Hematopoietic multipotent progenitor cell treated with erythropoietin and hydrocortisone succinate and interleukin-3 and kit ligand, for 17 days (in vitro differentiated cells): Measurements from ENCODE around the gene EEIG2.
"Not testable (repeated sequence)": the region's sequence is repeated elsewhere in the genome, so short reads cannot be mapped to it uniquely, and the experiment has no call there.

Experiments
- DNase-seq: peaks from one replicate; pipeline ENCODE4 v3.0.0-alpha.2; 2015; ENCODE audit warnings: low spot score

The EEIG2 gene

DNA sequence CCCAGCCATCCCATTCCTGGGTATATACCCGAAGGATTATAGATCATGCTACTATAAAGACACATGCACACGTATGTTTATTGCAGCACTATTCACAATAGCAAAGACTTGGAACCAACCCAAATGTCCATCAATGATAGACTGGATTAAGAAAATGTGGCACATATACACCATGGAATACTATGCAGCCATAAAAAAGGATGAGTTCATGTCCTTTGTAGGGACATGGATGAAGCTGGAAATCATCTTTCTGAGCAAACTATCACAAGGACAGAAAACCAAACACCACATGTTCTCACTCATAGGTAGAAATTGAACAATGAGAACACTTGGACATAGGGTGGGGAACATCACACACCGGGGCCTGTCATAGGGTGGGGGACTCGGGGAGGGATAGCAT, 12.4 kb upstream of the EEIG2 start:
- not testable (repeated sequence) for DNase-seq

DNA sequence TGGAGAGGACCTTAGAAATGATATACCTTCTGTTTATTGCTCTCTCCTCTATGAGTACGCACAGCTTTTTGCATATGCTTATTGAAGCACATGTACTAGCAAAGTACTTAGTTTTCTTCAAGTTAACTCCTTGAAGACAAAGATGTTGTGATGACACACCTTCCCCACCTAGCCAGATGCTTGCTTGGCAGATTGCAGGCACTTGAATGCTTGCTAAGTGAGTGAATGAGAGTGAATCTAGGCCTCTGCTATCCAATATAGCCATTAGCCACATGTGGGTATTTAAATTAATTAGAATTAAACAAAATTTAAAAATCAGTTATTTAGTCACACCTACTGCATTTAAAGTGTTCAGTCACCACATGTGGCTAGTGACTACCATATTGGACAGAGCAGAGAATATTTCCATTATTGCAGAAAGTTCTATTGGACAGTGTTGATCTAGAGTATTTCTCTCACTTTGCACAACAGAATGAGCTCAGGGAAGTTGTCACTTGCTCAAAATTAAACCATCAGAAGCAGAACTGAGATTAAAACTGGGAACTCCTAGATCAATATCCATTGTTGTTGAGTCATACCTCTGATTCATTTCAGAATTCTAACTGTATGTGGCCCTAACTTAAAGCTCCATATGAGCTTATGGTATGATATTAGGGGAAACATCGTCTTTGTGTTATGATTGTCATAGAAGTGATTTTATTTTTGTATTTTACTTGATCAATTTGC, 8.6 kb upstream of the EEIG2 start:
- no peak for DNase-seq

DNA sequence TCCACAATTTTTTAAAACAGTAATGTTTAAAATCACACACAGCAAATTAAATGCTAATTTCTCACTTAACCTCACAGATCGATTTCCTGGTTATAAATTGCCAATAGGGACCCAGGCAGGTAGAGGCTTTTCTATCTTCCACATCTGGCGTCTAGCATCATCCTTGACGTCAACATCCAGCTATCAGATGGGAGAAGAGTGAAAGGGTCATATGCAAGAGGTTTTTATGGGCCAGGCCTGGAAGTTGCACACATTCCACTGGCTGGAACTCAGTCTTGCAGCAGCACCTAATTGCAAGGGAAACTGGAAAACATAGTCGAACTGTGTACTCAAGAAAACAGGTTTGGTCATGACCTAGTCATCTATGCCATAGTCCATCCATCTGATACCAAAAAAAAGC, 6.0 kb upstream of the EEIG2 start:
- DNase-seq: no peak

DNA sequence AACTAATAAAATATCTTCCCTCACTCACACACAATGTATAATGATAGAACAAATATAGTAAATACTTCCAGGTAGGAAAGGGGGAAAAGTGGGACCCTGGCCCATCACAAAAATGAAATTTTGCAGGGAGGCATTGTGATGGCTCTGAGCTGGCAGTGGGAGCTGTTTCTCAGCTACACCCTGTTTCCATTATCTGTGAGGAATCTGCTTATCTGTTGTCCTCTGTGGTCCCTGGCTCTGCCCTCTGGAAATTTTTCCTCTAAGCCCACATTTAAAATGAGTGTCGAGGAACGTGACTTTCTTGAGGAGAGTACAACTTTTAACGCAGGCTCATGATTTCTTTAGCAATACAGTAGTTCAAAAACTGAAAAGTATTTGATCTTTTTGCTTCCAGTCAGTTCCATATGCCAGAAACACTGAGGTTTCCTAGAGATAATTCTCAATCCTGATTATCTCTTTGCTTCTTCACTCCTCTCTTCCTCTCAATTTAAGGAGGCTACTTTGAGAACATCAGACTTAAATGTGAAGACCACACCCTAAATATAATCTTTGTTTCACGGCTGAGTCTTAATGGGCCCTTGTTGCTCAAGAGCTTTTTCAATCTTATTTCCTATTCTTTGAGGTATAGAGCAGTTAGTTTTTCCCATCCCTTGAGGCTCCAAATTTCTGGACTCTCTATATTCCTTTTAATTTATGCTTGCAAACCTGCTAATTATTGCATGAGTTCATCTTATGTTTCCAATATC, 5.0 kb upstream of the EEIG2 start:
- no peak for DNase-seq

DNA sequence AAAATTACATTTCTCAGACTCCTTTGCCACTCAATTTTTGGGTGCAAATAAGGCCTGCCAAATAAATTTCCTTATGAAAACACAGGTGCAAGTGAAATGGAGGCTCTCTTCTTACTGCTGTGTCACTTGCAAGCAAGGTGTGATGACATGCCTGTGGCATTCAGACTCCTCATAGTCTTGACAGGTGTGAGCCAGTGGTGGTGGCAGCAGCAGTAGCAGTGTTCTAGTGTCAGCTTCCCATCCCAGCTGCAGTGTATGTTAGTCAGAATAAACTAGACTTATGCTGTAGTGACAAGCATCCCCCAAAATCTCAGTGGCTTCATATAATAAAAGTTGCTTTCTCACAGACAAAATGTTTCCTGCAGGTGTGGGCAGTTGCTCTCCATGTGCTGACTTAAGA, 3.8 kb upstream of the EEIG2 start:
- DNase-seq: no peak

DNA sequence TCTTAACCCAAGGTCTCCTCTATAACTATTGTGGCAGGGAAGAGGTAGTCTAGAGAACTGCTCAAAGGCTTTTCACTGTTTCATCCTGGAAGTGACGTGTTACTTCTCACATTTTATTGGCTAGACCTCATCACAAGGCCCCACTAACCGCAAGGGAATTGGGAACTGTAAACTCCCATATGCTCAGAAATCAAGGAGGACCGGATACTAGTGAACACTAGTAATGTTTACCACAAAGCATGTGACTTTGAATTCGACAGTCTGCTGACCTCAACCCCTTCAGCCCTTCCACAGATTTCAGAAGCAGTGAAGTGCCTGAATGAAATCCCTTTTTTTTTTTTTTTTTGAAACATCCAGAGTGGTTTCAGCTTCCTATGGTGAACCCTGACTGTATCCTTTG, 3.4 kb upstream of the EEIG2 start:
- DNase-seq: no peak

DNA sequence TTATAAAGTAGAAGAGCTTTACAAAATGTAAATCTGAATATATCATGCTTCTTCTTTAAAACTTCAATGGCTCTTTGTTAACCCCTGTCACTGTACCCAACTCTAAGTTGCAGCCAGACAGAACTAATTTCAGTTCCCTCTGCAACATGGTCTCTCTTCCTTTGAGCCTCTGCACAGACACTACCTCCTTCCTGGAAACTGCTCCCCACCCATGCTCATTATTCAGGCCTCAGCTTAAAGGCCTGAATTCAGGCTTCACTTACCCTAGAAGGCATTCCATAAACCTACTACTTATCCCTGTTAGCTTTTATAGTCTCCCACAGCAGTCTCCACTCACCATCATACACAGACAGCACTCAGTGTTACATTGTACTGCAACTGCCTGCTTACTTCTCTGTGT, 2.6 kb upstream of the EEIG2 start:
- no peak for DNase-seq

DNA sequence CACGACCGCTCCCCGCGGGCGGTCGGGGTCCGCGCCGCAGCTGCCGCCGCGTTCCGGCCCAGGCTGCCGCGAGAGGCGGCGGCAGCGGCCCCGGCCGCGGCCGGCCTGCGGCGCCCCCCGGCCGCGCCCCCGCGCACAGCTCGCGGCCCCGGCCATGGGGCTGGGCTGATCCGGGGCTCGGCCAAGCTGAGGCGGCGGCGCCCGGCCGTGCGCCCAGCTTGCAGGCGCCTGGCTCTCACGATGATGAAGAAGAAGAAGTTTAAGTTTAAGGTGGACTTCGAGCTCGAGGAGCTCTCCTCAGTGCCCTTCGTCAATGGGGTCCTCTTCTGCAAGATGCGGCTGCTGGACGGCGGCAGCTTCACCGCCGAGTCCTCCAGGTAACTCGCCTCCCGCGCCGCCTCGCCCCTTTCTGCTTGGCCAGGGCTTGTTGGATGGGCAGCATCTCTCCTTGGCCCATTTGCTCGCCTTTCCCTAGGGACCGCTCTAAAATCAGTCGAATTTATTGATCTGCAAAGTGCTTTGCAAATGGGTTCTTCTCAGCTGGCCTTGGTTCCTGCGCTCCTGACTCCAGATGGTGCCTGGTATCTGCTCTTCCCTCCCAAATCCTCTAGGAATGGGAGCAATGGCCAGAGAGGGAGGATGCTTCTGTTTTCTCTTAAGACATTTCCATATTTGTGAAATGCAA, 431 bp downstream of the EEIG2 start:
- peak; percentile 15 for DNase-seq

DNA sequence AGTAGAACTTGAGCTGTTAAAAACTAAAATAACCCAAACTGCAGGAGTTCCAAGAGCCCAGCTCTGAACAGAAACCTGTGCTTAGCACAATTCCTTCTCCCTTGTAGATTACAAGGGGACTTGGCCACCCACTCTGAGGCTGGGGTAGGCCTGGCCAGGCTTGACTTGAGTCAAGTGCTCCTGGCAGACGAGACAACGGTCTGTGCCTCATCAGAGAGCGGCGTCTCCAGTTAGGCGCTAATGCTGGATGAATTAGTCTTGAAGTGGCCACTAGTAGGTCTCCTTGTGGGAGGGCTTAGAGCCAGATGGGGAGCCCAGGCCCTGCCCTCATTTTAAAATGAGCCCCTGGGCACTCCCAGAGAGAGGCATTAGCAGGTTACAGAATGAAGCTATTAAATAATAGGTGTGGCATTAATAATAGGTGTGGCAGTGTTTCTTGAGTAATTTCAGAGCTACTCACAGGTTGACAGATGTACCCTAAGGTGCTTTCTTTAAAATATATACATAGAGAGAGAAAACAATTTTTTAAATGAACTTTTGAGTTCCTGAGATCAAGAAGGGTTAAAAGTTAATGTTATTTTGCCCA, 1.1 kb downstream of the EEIG2 start:
- peak; percentile 54 for DNase-seq

DNA sequence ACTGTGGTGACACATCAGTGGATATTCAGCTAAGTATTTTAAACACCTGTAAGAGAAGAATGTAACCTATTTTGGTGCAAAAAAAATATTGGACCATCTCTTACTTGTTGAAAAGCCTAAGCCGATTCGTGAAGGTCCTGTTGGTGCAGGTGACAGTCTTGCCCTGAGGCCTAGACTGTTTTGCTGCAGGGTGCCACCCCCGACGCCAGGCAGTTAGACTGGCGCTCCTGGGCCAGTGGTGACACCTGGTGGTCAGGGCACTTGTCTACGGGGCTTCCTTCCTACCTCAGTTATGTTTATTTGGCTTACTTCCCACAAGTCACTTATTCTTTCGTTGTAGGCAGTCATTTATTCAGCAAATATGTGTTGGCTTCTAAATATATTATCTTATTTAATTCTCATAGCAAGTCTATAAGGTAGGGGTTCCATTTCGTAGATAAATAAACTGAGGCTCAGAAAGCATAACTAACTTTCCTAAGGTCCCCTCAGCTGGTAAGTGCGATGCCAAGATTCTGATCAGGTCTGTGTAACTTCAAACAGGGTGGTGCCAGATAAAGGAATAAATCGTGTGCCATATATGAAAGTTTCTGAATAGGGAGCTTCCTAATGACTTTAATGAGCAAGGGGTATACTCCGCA, 1.9 kb downstream of the EEIG2 start:
- peak; percentile 84 for DNase-seq

DNA sequence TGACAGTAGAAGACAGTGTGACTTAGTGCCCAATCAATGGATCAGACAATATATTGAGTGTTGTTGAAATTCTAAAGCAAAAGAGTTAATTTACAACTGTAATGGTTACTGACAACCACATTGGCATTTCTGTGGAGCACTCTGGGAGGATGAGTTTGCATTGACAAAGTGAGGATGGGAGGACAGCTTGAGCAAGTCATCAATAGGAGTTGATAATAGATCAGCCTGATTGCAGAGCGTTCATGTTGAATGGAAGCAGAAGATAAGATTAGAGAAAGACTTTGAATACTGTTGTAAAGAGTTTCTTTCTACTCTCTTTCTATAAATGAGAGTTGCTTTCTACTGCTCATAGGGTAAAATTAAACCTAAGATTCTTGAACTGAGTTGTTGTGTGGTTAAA, 3.9 kb downstream of the EEIG2 start:
- no peak for DNase-seq

DNA sequence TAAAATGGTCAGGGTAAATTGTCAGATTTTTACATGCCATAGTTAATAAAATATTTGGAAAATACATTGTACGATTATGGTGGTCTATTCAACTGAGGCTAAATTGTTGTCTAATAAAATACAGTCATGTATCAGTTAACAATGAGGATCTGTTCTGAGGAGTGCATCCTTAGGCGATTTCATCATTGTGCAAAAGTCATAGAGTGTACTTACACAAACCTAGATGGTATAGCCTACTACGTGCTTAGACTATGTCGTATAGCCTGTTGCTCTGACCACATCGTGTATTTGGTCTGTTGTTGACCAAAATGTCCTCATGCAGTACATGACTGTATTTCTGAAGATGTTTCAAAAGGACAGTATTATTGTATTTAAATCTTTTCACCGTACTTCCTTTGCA, 5.2 kb downstream of the EEIG2 start:
- no peak for DNase-seq

DNA sequence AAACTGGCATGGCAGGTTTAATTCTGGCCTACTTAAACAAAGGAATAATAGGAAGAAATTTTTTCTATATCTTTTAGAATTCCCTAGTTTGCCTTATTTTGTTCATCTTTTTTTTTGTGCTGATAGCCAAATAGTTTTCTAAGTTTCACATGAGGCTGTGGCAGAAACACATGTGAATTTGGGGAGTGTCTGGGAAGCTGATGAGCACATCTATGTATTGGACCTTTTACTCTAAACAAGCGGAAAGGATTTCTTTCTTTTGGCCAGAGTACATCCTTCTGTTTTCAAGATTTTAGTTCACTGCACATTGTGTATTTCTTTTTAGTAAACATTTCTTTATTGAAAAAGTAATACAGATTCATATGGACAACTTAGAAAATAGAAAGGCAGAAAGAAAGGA, 5.6 kb downstream of the EEIG2 start:
- DNase-seq: no peak

DNA sequence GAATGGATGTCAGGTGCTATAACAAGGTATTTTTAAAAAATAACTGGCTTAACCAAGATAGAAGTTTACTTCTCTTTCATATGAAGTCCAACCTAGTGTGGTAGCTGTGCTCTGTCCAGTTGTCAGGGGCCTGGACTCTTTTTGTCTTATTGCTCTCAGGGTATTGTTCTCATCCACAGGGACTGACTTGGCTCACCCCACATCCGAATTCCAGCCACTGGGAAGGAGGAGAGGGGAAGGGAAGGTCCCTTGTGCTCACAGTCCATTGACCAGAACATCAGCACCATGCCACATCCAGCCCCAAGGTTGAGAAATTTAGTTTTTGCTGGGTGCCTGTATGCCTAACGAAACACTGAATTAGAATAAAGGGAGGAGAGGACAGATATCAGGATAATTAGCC, 8.7 kb downstream of the EEIG2 start:
- no peak for DNase-seq

DNA sequence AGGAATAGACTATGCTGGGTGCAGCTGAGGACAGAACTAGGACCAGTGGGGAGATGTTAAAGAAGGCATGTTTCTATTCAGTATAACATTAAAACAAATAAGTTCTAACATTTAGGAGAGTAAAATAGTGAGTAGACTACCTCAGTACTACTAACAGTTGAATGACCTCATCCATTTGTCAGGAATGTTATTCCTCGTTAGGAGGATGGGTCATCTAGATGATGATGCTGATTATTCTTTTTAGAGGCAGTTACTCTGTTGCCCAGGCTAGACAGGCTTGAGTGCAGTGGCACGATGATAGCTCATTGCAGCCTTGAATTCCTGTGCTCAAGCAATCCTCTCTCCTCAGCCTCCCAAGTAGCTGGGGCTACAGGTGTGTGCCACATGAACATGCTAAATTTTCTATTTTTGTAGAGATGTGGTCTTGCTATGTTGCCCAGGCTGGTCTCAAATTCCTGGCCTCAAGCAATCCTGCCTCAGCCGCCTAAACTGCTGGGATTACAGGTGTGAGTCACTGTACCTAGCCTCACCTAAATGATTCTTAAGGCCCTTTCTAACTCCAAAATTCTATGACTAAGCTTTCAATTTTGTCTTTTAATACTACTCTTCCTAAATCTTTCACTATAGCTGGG, 9.3 kb downstream of the EEIG2 start:
- no peak for DNase-seq

DNA sequence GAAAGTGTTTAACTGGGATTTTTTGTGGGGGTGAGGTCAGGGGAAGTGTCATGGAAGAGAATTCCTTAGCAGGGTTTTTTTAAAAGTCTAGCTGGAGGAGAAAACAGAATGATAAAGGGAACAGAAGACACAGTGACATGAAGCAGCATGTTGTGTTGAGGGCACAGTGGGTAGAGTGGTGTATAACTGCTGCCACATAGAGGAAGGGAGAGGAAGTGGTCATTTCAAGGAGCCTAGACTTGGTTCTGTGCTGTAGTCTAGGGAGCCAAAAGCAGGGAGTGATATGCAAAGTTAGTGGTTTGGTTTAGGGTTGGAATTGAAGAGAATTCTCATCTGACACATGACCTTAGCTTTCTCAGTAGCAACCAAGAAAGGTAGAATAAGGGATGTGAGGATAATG, 10.2 kb downstream of the EEIG2 start:
- no peak for DNase-seq

DNA sequence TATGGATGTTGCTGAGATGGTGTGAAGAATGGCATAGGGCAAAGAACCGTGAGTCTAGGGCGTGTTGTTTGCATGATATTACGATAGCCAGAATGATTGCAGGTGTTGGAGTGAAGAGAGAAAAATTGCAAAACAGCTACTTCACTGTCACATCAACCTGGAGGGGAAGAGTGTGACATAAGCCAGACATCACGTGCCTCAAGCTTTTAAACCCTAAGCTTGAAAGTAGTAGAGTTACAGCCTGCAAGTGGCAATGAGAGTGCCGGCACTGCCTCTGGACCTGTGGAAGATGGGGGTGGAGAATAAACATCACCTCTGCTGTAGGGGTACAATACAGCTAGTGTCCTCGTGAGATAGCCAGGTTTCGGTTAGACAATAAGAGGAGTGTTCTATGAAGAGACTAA, 11.1 kb downstream of the EEIG2 start:
- no peak for DNase-seq

DNA sequence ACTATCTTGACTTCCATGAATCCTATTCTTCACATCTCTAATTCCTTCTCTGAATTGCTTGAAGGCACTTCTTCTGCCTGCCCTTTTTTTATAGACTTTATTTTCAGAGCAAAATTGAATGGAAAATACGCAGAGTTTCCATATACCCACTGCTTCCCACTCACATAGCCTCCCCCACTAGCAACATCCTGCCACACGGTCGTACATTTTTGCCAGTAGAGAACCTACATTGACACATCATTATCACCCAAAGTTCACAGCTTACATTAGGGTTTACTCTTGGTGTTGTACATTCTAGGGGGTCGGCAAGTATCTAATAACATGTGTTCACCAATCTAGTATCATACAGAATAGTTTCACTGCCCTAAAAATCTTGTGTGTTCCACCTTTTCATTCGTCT, 12.3 kb downstream of the EEIG2 start:
- no peak for DNase-seq

DNA sequence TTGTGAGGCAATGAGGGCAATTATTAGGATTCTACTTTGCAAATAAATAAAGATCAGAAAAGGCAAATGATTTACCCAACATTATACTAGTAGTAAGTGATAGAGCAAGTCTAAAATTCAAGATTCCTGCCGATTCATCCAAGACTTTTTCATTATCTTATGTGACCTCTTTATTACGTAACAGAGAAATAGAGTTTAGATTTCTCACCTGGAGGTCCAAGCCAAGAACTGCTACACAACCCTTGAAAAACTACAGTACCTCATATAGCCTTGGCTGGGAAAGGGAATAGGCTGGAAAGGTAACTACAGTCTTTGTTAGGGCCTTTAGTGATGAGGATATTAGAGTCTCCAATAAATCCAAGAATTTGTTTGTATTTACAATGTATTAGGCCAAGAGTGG, 13.3 kb downstream of the EEIG2 start:
- no peak for DNase-seq

DNA sequence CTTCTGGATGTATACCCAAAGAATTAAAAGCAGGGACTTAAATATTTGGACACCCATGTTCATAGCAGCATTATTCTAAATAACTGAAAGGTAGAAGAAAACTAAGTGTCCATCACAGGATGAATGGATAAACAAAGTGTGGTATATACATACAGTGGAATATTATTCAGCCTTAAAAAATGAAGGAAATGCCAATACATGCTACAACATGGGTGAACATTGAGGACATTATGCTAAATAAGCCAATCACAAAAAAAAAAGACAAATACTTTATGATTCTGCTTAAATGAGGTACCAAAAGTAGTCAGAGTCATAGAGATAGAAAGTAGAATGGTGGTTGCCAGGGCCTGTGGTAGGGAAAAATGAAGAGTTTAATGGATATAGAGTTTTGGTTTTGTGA, 14.1 kb downstream of the EEIG2 start:
- no peak for DNase-seq

DNA sequence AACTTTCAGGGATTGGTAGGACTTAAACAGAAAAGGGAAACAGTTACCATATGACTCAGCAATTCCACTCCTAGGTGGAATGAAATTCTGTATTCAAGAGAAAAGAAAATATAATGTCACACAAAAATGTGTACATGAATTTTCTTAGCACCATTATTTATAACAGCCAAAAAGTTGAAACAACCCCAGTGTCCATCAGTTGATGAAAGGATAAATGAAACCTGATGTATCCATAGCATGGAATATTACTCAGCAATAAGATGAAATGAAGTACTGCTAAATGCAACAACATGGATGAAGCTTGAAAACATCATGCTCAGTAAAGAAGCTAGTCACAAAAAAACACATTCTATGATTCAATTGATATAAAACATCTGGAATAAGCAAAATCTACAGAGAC, 15.5 kb downstream of the EEIG2 start:
- no peak for DNase-seq
